PC-9 (cell line): ENCODE measurements around the gene CDC14B.

Experiments used
- CTCF ChIP-seq: fragments of 200-600 bp; sonication (generic); conservative IDR thresholded peaks from 2 replicates; pipeline ENCODE4 v1.6.1; 2017; ENCODE audit warnings: mixed run types, antibody characterized with exemption, mild to moderate bottlenecking, moderate library complexity
- EZH2 ChIP-seq: fragments of 200-600 bp; sonication (generic); IDR thresholded peaks from 2 replicates; pipeline ENCODE4 v1.8.0; 2017; ENCODE audit warnings: antibody characterized with exemption, low read depth

GRCh38 chr9:96581786-96582185, 37.9 kb downstream of the CDC14B start:
- TF ChIP-seq CTCF: no peak
- TF ChIP-seq EZH2: no peak
